Embryonic facial prominence (tissue), 1 donor: ENCODE measurements around the gene CPLX1.

Source experiments
- DNase-seq: peaks from one replicate; pipeline ENCODE4 v3.0.0-alpha.2; 2016; ENCODE audit errors: extremely low spot score

Gene CPLX1

DNA sequence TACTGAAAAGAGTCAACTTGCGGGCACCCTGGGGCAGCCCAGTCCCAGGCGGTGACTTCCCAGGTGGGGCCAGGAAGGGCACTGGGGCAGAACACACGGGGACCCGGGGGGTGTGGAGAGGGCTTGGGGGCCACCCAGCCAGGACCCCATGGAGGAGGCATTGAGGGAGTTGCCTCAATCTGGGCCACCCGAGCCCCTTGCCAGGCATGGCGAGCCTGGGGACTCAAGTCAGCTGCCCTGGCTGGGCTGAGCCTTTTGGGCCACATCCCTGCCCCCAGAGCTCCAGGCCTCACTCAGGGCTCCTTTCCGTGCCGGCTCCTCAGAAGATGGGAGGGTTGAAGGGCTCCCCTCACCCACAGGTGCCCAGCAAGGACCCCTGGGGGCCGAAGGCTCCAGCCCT lies 6.6 kb upstream of the CPLX1 start:
- DNase-seq, result no peak

DNA sequence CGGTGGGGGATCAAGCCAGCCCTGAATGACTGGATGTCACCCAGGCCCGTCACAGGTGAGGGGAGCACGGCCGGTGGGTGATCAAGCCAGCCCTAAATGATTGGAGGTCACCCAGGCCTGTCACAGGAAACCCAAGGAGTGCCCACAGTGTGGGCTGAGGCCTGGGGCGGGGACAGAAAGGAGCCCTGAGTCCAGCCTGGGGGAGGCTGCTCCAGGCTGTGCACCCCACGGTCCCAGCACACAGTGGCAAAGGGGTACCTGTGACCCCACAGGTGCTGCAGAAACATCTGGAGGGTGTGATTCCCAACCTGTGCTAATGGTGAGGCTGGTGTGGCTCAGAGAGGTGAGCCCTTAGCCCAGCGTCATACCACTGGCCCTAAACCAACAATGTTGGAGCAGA lies 6.2 kb upstream of the CPLX1 start:
- no peak for DNase-seq

DNA sequence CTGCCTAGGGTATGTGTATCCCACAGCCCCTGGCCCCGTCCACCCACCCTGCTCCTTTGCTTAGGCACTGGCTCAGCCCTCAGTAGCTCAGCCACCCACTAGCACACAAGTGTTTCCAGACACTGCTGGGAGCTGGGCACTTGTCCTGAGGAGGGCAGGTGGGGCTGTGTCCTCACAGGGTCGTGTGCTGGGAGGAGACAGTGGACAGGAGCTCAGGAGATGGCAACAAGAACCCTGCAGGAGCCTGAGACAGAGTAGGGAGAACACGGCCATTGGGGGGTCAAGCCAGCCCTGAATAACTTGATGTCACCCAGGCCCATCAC lies 5.5 kb upstream of the CPLX1 start:
- DNase-seq, result no peak

DNA sequence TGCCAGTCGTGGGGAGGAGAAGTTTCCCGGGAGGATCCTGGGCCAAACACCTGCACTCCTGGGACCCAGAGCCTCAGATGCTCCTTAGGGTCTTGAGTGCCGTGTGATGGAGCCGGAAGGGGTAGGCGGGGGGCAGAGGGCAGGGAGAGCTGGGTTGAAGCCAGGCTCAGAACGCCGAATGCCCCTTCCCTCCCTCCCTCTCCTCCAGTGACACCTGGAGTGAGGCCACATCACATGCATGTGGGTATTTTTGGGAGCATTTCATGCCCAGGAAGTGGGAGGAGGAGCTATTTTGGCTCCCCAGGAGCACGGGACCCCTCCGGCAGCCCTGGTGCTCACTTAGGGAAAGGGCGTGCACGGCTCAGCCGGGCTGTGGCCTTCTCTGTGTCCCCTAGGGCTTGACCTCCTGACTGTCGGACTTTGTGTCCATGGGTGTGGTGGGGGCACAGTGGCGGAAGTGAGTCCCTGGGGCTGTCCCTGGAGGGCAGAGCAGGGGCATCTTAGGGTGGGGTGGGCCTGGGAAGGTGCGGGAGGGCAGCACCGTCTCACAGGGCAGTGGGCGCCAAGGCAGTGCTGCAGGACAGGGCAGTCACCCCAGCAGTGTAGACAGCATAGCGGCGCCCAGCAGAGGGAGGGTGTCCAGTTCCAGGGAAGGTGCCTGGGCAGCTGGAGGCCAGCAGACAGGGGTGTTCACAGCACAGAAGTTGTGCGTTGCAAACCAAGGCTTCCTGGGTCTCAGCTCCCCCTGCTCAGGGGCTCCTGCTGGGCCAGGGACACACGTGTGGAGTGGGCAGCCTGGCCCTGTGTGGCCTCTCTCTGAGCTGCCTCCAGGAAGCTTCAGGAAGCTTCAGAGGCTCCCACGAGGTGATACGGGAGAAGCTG lies 4.9 kb upstream of the CPLX1 start:
- no peak for DNase-seq

DNA sequence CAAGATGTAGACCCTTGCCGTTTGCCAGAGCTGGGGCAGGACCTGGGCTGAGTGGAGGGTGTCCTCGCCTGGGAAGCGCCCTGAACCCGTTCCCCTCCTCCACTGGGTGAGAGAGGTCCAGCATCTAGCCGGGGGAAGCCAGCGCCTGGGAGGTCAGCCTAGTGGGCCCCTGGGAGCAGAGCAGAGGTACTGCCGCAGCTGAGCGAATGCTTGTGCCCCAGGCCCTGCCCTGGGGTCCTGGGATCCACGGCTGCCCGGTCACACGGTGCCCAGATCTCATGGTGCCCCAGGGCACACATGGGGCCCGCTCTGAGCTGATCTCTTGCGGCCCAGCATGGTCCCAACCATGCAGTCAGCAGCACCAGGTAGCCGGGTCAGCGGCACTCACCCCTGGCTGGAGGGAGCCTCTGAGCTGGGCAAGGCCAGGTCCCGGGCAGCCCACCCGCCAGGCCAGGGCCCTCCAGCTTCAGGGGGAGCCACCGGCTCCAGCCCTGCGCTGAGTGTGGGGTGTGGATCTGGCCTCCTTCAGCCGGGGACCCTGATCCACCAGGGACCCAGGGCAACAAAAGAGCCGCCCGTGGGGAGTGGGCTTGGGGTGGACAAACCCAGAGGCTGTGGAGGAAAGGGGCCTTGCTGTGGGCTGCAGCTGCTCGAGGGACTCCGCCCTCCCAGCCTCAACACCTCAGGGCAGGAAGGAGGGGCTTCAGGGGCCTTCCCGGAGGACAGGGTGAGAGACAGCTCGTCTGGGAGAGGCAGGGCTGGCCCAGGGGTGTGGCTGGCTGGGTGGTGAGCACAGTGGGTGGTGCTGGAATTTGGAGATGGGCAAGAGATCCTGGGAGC lies 4.1 kb upstream of the CPLX1 start:
- no peak for DNase-seq

DNA sequence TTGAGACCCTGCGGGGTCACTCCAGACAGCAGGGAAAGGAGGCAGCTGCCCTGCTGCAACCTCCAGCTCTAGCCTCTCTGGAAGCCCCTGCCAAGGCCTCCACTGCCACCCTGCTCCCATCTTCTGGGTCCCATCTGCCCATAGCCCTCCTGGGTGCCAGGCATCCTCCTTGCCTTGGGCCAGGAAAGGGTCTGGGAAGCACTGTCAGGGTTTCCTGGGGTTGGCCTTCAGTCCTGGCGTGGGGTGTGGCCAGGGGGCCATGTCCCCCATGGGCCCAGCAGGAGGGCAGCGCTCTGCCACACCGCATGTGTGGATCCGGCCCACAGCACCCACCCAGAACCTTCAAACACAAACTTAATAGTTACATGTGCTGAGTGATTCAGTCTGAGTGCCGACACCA lies 3.4 kb upstream of the CPLX1 start:
- no peak for DNase-seq

DNA sequence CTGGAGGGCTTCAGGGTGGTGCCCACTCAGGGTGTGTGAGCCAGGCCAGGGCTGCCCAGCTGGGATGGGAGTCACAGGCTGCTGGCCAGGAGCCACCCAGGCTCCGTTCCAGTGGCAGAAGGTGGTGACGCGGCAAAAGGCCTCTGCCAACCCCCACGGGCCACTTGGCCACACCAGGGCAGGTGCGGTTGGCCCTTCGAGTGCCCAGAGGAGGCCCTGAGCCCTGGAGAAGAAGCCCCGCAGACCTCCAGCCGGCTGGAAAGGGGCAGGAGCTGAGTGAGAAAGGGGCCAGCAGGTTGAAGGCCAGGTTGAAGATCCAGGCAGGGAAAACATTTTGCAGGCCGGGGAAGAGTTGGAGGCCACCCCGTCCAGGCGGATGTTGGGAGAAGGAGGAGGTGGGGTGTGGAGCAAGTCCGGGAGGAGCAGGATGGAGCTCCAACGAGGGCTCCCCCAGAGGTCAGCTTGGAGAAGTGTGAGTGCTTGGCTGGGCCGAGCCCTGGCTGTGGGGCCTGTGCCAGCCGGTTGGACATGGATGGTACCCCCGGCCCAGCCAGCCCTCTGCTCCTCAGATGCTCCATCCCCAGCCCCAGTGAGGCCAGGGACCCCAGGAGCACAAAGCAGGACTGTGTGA lies 2.8 kb upstream of the CPLX1 start:
- DNase-seq, result no peak

DNA sequence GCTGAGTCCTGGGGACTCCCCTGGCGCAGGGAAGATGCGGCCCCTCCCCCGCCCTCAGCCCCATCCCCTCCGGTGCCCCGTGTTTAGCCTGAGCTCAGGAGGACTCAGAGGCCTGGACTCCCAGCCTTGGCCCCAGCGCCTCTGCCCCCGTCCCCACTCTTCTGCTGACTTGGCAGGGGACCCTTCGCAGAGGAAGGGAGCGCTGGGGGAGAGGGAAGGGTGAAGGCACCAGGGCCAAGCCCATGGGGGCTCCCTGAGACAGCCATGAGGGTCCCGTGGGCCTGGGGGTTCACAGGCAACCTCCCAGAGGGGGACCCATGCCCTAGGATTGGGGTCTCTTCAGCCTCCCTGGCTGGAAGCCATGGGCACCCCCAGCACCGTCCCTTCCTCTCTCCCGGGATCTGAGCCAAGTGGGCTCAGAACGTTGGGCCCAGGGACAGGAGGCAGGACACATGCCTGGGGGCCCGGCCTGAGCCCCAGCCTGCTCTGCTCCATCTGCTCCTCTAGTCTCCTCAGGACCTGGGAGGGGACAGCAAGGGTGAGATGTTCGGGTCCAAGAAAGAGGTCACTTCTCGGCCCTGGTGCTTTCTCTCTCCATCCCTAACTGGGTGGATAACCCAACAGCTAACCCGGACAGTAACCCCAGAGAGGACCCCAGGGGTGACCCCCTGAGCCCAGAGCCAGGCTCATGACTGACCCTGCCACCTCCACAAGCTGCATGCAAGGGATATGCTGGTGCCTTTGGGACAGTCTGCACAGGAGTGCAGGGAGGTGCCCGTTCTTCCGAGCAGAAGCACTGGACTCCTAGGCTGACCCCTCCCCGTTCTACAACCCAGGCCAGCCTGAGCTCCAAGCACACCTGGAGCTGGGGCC lies 1.5 kb upstream of the CPLX1 start:
- no peak for DNase-seq

DNA sequence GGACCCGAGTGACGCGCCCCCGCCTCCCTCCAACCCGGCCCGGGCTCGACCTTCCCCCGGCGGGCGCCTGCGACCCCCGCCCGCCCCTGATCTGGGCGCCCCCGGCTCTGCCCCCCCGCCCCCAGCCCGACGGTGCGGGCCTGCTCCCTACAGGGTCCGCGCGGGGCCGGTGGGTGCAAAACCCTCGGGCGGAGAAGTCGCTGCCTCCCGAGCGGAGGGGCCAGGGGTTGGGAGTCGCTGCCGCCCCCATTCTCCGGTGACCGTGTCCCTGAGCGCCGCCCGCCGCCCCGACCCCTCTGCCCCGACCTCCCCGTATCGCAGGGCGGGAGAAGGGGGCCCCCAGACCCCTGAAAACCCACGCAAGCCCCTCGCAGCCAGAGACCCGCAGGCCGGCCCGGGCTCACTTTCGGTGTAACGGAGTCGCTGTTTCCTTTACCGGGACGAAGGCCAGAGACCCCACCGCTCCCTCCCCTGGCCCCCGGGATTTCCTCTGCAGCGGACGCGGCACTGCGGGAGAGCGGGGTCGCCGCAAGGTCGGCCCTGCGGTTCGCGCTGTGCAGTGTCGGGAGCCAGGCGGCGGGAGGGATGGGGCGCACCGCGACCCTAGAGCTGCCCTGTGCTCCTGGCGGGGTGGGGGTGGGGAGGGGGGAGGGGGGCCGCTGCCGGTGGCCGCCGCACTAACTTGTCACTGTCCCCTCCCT lies 729 bp upstream of the CPLX1 start:
- DNase-seq, result no peak

DNA sequence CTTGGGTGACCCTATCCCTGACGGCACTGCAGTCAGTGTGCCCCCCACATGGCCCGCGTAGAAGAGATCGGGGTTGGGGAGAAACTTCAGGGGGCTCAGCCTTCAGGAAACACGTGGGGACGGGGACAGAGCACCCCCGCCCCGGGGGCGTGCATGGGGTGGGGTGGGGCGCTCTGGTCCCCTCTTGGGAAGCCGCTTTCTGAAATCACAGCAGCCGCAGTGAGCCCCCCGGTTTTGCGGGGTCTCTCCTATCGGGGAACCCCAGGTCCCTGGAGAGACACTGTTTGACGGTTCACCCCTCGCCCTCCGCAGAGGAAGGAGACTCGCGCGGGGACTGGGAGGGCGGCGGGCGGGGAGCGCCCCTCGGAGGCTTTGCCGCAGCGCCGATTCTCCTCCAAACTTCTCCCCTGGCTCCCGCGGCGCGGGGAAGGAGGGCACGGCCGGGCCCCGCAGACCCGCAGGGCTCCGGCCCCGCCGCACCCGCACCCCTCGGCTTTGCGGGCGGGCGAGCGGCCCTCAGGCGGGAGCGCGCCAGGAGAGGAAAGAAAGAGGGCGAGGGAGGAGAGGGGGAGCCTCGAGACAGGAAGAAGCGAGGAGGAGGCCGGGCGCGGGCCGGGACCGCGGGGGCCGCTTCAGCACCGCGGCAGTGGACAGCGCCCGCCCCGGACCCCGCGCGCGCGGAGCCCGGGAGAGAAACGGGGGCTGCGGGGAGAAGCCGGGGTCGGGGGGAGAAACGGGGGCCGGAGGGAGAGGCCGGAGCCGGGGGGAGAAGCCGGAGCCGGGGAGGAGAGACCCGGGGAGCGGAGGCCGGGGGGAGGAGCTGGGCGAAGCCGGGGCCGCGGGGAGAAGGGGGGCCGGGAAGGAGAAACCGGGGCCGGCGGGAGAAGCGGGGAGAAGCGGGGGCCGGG lies 612 bp downstream of the CPLX1 start:
- DNase-seq, result peak; percentile 7

DNA sequence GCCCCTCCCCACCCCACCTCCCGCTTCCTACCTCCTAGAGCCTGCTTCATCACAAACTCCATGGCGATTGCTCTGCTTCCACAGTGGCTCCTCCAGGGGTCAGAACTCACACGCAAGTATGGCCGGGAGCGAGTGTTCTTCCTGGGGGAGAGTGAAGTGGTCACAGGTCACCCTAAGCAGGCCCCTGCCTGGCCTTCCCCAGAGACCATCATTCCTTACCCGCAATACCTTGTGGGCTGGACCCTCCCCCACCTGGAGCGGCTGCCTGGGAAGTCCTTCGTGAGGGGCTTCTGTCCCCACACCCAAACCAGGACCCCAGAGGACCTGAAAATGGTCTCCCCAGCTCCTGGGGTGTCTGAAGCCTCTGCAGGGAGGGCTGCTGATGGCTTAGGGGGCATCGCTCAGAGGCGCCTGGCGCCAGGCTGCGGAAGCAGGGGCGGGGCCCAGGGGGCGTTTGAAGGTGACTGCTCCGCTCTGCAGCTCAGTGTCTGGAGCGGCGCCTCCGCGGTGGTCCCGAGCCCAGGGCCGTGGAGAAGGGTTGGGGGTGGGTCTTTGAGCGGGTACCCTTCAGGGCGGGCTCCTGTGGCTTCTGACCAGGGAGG lies 1.4 kb downstream of the CPLX1 start:
- DNase-seq, result no peak

DNA sequence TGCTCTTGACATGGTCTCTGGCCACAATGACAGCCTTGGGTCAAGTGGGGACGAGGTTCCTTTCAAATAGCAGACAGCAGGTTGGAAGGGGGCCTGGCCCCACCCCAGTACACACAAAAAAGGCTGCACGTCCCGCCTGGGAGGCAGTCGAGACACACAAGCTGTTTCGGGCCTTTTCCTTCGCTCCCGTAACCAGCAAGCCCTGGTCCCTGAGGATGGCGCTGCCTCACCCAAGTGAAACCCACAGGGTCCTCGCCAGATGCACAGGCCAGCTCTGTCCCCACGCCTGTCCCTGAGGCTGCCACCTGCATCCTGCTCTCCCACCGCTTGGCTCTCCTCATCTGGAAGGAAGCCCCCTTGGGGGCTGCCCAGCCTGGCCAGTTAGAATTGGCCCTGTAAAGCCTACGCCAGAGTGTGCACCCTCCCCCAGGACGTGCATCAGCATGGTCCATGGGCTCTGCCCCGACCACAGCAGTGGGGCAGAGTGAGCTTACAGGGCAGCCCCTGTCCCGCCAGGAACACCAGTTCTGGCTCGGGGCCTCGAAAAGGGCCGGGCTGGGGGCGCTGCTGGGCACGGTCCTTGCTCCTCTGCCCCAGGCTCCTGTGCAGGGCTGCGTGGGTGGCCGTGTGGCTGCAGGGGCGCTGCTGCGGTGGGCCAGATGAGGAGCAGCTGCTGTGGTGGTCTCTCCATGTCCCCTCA lies 2.0 kb downstream of the CPLX1 start:
- no peak for DNase-seq

DNA sequence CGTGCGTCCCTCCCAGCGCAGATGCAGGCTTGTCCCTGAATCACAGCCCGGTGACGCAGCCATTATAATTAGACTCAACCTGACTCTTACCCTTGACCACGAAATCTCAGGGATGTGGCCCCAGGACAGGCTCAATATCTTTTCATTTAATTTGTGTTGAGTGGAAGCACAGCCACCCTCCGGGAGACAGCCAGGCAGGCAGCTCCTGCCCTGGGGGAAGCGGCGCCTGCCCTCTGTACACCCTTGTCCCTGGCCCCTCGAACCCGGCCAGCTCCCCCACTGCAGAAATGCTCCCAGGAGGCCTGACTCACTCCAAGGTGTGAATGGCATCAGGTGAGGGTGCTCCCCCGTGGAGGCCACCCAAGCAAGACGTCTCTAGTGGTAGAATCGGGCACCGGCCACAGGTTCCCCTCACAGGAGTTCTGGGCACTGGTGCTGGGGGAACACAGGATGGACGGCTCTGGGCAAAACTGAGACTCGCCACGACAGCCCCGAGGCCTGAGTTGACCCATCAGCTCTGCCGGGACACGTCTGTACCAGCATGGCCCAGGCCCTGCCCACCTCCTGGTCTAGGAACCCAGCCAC lies 2.7 kb downstream of the CPLX1 start:
- DNase-seq, result no peak

DNA sequence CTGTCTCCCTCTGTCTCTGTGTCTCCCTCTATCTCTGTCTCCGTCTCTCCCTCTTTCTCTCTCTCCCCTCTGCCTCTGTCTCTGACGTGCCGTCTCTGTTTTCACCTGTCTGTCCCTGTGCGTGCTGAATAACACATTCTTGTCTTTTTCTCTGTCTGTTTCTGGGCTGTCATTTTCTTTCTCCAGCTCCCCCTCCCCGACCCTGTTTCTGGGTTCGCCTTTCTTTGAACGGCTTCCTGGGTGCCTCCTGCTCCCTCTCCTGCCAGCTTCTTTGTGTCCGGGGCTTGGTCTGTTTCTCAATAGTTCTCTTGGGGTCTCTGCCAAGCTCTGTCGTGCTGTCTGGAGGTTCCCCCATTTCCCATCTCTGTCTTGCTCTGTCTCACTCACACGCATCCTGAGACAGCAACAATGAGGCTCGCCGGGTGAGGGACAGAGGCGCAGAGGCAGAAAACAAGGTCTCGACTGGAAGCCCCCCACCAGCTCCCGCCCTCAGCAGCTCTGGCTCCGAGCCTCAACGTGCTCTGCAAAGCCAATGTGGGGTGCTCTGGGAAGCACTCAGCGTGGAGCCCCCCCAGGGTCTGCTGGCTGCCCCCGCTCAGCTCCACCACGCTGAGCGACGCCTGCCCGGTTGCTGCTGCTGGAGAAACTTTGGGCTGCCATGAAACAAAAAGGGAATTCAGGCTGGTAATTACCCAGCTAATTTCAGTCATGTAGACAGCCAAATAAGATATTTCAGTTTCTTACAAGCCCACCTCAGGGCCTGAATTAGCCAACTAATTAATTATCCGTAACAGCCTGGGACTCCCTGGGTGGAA lies 3.4 kb downstream of the CPLX1 start:
- DNase-seq, result no peak

DNA sequence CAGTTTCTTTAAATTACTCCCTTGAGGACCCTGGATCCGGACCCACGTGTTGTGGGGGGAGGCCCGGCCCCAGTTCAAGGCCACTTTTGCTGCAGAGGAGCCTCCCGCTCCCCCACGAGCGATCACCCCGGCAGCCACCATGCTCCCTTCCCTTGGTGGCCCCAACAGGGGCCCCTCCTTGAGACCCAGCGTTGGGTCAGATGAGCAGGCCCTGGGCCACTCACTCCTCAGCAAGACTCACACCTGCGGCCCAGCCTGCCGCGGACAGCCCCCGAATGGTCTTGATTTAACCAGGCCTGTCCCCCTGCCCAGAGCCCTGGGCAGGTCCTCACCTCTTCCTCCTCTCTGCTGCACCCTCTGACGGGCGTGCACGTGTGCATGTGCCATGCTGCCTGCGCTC lies 4.3 kb downstream of the CPLX1 start:
- no peak for DNase-seq

DNA sequence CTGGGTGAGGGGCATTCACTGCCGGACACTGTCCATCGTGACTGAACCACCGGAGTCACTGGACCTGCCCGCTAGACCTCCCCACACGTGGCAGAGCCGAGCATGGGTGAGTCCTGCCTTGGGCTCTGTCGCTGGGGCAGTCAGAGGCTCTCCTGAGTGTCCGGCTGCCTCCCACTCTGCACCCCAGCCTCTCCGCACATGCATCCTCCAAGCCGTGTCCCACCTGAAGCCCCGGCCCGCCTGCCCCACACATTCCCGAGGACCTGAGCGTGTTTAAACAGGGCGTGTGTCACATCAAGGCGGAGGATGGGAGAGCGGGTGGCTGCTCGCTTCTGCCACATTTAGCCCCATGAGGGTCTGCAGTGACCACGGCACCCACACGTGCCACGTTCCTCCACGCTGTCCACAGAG lies 4.7 kb downstream of the CPLX1 start:
- no peak for DNase-seq

DNA sequence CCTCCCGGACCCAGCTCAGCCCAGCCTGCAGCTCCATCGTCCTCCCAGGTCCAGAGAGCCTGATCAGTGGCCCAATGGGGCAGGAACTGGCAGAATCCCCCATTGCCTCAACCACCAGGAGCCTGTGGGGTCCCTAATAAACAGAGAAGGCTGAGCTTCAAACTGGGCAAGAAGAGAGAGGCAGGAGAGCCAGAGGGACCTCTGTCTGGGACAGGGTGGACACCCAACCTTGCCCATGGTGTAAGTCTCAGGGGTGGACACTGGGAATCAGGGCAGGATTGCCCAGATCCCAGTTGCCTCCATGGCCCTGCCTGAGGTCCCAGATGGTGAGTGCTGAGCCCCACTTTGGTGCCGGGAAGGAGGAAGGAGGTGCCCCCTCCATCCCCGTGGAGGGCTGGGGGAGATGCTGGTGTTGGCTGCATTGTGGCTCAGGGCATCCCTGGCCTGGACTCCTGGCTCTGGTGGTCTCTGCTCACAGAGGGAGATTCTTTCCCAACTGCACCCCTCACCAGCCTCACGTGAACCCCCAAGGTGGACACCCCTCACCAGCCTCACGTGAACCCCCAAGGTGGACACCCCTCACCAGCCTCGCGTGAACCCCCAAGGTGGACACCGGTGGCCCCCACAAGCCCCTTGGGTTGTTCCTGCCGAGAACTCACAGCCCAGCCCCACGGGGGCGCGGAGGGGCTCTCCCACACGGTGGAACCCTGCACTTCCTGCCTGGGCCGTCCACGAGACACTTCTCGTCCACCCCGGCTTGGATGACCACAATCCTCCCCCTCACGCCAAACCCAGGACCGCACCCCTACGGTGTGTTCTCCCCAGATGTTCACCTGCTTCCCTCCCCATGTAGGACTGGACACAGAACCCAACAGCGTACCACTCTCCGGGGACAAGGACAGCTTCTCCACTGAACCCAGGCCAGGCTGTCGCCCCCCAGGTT lies 5.4 kb downstream of the CPLX1 start:
- no peak for DNase-seq
